ENCODE data around the gene TESK2.

GRCh38 chr1:45479039-45479748 is 11.8 kb downstream of the TESK2 start:
- no peak for TF ChIP-seq POLR2AphosphoS5 (IDR thresholded peaks at IDR 0.05; ENCODE audit: low read depth, low read length)
- TF ChIP-seq CTCF (IDR thresholded peaks at IDR 0.05 in 2 of 3, conservative IDR thresholded peaks at IDR 0.05 in 1 of 3; ENCODE audit: borderline replicate concordance in 1 of 3, insufficient read depth in 1 of 3, low read depth in 2 of 3, low read length in 2 of 3): no peak
- TF ChIP-seq POLR2A (IDR thresholded peaks at IDR 0.05; ENCODE audit: borderline replicate concordance, extremely low read depth, insufficient read depth, insufficient read length): no peak
- TF ChIP-seq EZH2 (IDR thresholded peaks at IDR 0.05): no peak
- TF ChIP-seq JUND (IDR thresholded peaks at IDR 0.05): no peak
- no peak for TF ChIP-seq ZBTB33 (IDR thresholded peaks at IDR 0.05; ENCODE audit: extremely low read depth, insufficient replicate concordance, low read length)
- no peak for TF ChIP-seq ZNF274 (IDR thresholded peaks at IDR 0.05; ENCODE audit: low read depth, low read length)
